ENCODE data around the gene CHRND.

The CHRND gene

GRCh38 chr2:232488097-232488711, 37.8 kb upstream of the CHRND start:
- no peak for FAIRE-seq

- FAIRE-seq = no peak
These were observed 37.1 kb upstream of the CHRND start for GRCh38 chr2:232488721-232489300.

- FAIRE-seq = no peak
These were observed 36.3 kb upstream of the CHRND start for GRCh38 chr2:232489516-232490220.

DNA sequence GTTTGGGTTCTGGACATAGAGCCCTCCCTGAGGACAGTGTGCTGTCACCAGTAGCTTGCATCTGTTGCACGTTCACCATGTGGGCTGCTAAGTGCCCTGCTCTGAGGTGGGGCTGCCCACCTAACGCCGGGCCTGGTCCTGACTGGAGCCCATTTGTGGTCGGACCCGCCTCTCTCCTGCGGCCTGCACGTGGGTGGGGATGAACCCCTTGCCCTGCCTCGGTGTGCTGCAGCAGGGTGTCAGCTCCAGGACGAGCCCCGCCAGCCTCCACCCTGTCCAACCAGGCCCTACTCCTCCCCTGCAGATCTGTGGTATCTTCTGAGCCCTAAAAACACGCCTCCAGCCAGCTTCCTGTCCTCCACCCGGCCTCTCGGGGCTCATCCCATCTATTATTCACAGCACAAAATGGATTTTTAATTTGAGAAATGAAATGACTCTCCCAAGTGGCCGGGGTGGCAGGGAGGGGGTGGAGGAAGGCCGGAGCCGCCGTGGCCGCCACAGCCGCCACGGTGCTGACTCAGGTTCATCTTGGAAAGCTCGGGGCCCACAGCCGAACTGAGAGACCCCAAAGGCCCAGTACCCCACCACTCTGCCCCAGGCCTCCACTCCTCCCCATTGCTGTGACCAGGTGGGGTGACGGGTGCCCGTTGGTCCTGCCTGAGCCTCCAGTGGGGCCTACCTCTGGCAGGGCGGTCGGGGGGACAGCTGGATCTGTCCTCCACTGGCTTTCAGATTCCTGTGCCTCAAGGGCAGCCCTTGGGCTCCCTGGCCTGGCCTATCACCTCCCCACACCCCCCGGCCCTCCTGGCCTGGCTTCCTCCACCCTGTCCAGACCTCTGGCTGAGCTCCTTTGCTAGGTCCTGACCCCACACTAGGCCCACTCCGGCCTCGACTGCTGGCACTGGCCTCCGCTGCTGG, 35.5 kb upstream of the CHRND start:
- no peak for FAIRE-seq

GRCh38 chr2:232491139-232491780, 34.7 kb upstream of the CHRND start:
- no peak for FAIRE-seq

DNA sequence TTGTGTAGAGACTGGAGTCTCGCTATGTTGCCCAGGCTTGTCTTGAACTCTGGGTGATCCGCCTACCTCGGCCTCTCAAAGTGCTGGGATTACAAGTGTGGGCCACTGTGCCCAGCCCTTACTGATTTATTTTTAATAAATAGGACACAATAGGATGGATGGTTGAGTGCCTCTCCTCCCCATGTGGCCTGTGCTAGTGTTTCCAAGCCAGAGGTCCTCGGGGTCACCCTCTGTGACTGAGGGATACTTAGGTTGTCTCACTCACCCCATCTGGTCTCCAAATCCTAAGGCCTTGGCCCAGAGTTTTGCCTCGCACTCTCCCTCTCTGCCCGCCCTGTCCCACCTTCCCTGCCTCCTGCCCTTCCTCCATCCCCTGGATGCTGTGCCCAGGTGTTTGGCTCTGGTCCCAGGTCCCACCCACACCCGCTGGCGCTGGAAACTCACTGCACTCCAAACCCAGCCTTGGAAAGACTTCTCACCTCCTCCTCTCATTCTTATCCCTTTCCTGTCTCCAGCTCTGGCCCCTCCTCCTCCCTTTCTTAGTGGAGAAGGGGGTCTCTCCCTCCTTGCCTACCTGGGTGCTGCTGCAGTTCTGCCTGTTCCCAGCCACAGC, 33.6 kb upstream of the CHRND start:
- FAIRE-seq = no peak

GRCh38 chr2:232492963-232493700, 32.8 kb upstream of the CHRND start:
- FAIRE-seq = no peak

DNA sequence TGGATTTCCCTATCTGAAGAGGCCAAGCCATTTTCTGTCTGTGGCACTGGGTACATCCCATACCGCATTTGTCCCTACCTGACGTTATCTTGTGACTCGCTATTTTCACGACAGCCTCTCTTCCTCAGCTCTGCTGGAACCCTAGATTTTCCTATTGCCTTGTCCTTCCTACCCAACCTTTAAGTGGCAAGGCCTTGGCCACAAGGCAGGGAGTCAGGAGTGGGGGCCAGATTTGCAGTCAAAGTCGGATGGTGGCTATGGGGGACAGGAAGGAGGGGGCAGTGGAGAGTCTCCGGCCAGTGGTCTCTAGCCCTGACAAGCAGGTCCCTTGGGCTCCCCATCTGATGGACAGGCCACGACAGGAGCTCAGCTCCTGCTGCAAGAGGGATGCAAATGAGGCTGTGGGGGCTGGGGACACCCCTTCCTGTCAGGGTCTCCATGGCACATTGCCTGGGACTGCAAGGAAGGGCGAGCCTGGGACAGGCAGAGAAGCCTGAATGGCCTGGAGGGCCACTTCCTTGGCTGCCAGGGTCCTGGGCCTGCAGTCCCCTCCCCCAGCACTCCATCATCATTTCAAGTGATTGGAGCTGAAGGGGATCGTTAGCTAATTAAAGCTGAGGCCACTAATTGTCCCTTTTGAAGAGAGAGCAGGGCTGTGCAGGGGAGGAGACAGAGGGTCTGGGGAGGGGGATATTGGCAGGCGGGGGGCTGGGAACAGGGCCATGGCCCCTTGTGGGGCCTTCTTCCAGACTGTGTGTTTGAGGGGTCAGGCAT, 32.1 kb upstream of the CHRND start:
- no peak for FAIRE-seq

DNA sequence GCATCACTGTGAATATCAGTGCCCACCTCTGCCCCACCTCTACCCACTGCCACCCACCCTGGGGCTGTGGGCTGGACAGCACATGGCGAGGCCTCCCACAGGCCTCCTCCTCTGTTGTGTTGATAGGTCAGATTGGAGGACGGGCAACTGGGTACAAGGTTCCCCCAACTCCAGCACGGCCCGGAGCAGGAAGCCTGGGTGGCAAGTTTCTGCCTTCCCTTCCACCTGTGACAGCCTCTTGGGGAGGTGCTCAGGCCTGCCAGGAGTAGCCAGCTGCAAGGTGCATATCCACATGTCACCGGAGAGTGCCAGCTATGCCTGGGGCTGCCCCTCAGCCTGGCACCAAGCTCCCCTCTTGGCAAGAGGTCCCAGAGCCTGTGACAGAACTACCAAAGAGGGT, 31.4 kb upstream of the CHRND start:
- FAIRE-seq = no peak

DNA sequence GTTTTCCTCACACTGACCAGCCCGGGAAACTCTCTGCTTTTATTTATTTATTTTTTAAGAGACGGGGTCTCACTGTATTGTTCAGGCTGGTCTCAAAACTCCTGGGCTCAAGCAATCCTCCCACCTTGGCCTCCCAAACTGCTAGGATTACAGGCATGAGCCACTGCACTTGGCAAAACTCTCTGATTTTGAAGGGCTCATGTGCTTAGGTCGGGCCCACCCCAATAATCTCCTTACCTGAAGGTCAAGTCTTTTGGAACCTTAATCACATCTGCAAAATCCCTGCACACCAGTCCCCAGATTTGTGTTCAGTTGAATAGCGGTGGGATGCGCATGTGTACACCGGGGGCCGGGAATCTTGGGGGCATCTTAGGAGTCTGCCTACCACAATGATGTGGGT, 30.7 kb upstream of the CHRND start:
- no peak for FAIRE-seq

- no peak for FAIRE-seq
These were observed 29.3 kb upstream of the CHRND start for GRCh38 chr2:232496501-232497270.

- no peak for FAIRE-seq
These were observed 28.6 kb upstream of the CHRND start for GRCh38 chr2:232497348-232497747.

DNA sequence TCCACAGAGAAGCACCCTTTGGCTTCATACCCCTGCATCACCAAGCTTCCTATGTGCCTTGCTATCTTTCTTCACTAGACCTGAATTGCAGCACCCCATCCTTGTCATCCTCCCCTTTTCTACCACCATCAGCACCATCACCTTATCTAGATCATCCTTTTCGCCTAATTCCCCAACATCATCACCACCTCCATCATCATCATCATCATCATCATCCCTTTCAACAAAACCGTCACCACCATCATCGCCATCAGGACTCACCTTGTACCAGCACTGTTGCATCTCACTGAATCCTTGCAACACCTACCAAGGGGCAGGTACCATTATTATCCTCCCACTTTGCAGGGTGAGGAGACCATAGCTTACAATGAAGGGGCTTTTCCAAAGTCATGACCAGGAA, 27.5 kb upstream of the CHRND start:
- FAIRE-seq = no peak

GRCh38 chr2:232501331-232501771, 24.6 kb upstream of the CHRND start:
- no peak for FAIRE-seq

GRCh38 chr2:232501794-232502390, 24.1 kb upstream of the CHRND start:
- no peak for FAIRE-seq

DNA sequence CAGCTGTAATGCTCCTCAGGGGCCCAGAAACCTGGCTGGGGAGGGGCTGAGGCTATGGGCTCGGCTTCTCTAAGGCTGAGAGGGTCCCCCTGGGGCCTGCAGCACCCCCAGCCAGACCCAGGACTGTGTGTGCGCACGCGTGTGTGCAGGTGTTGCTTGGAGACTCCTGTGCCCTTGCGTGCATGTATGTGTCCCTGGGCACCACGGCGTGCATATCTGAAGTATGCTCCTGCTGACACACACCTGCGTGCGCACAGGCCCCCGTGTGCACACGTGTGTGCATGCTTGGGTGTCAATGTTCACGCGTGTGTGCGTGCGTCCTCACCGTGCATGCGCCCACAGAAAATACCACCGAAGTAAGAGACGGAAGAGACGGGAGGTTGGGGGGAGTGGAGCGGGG, 23.4 kb upstream of the CHRND start:
- FAIRE-seq = no peak

DNA sequence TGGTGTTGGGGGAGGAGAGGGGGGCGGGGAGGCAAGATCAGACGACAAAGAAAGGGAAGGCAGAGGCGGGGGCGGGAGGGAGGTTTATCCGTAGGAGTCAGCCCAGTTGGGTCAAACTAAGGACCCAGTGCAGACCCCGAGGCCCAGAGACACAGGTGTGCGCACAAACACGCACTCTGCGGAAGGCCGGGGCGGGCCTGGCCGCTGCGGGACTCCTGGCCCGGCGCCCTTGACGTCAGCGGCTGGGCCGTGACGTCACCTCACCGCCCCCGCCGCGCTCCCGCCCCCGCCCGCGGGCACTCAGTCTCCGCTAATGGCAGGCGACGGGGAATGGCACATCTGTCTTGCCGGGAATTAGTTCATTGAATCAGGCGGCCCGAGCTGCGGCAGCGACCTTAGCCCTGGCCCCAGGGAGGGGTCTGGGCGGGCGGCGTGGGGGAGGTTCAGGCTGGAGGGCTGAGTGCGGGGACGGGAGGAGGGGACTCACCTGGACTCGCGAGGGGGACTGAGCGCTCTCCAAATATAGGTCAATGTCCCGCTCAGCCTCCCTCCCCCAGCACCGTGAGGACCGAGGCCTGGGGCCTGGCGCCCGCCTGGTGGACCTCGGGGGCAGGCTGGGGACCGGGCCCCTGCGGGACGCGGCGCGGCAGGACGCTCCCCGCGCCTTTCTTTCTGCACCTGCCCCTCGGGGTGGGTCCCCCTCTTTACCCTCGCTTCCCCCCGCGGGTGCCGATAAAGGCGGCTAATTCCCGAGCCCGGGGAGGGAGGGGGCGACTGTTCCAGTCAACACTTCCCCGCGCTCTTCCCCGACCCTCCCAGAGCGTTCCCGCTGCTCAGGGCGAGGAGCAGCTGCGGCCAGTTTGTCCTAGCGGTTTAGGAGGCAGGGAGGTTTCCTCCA, 22.8 kb upstream of the CHRND start:
- no peak for FAIRE-seq

DNA sequence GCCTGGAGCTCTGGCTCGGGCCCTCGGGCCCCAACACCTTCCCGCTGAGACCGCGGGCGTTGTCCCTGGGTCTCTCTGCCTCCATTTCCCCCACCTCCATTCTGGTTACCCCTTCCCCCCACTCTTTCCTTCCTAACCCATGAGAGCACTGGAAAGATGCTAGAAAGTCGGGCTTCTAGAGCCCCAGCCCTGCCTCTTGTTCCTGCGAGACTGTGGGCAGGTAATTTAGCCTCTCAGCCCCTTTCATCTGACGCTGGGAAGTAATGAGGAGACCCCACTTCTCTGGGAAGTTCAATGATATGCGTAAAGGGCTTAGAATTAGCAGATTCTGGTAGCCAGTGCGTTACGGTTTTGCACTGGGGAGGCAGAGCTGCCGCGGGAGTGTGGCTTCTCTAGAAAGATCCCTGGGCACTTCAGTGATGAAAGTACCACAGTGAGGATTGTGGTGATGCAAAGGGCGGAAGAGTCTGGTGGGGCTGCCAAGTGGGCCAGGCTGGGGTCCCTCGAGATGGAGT, 22.1 kb upstream of the CHRND start:
- no peak for FAIRE-seq

Measured in colon (tissue), 2 donors.